ENCODE data around the gene PSME2.
A peak's percentile ranks its signal among the peaks of the same experiment; 100 is the strongest.

The PSME2 gene

GRCh38 chr14:24146453-24146977, at the start of gene PSME2:
Gene PSME2 (minus strand): TSS chr14:24146610. CDS start chr14:24146581, 29 bp downstream.
- peak; percentile 90 for DNase-seq

GRCh38 chr14:24195186-24196070, 49.0 kb upstream of the PSME2 start, which contains the start of gene TM9SF1:
Gene TM9SF1 (minus strand): TSS chr14:24195441. CDS start chr14:24195019, 422 bp downstream.
- peak; percentile 28 for DNase-seq

GRCh38 chr14:24194873-24195185, 48.4 kb upstream of the PSME2 start:
- DNase-seq: no peak

GRCh38 chr14:24194186-24194872, 47.9 kb upstream of the PSME2 start:
- DNase-seq: no peak

GRCh38 chr14:24192933-24193332, 46.5 kb upstream of the PSME2 start:
- DNase-seq: no peak

- no peak for DNase-seq
Observed at GRCh38 chr14:24190416-24190815, 44.0 kb upstream of the PSME2 start.

GRCh38 chr14:24189460-24189859, 43.0 kb upstream of the PSME2 start:
- DNase-seq: no peak

GRCh38 chr14:24189059-24189375, 42.6 kb upstream of the PSME2 start:
- no peak for DNase-seq

GRCh38 chr14:24188251-24189058, 42.0 kb upstream of the PSME2 start, which contains the start of gene IPO4:
Gene IPO4 (minus strand): TSS chr14:24188816. CDS start chr14:24188787, 29 bp downstream.
- peak; percentile 97 for DNase-seq

- DNase-seq: no peak
Observed at GRCh38 chr14:24187539-24187915, 41.1 kb upstream of the PSME2 start.

GRCh38 chr14:24186831-24187538, 40.6 kb upstream of the PSME2 start:
- no peak for DNase-seq

GRCh38 chr14:24185741-24186140, 39.3 kb upstream of the PSME2 start:
- DNase-seq: no peak

GRCh38 chr14:24185026-24185425, 38.6 kb upstream of the PSME2 start:
- no peak for DNase-seq

- DNase-seq: no peak
Observed at GRCh38 chr14:24184104-24184970, 37.9 kb upstream of the PSME2 start.

GRCh38 chr14:24183014-24183481, 36.6 kb upstream of the PSME2 start:
- DNase-seq: no peak

- DNase-seq: no peak
Observed at GRCh38 chr14:24182110-24182882, 35.9 kb upstream of the PSME2 start.

- DNase-seq: no peak
Observed at GRCh38 chr14:24181371-24182077, 35.1 kb upstream of the PSME2 start.

GRCh38 chr14:24179961-24180796, 33.8 kb upstream of the PSME2 start:
- peak; percentile 12 for DNase-seq

Data from amniotic stem cell (primary cell).